ENCODE results near the gene TMEM221. TPM values are rescaled to one million over a fixed set of nuclear protein-coding genes. Genes with fewer than 3 reads are reported as not detected.

Gene TMEM221
- total and polyA plus RNA-seq, 2 experiments from 2014 or later = 1.0 to 2.5 TPM

GRCh38 chr19:17469481-17470067, 21.1 kb upstream of the TMEM221 start:
- Histone ChIP-seq H3K4me2 (peak overlapping the region; percentile 94), H3K79me2 (peaks cover 12% of the 10 kb centered on the region), H3K4me3 (peak overlapping the region; percentile 40), H4K20me1 (ENCODE audit: insufficient read depth, poor library complexity, severe bottlenecking) (no peaks in the 10 kb centered on the region), H3K9me2 (replicated peaks; ENCODE audit: insufficient read depth) (no peaks in the 10 kb centered on the region), H3K4me1 (ENCODE audit: insufficient read depth) (peaks cover 15% of the 10 kb centered on the region), H3K36me3 (replicated peaks; ENCODE audit: insufficient read depth, low read depth) (no peaks in the 10 kb centered on the region), H3K9me3 (ENCODE audit: low read depth) (no peaks in the 10 kb centered on the region), H3K27me3 (no peaks in the 10 kb centered on the region), H3K27ac (peak overlapping the region; percentile 84), H2AFZ (peak overlapping the region; percentile 81)
- TF ChIP-seq EZH2phosphoT487 (IDR thresholded peaks at IDR 0.05; ENCODE audit: low read depth, severe bottlenecking, unreplicated experiment) (no peak), CTCF (IDR thresholded peaks at IDR 0.05; ENCODE audit: poor library complexity) (no peak), EZH2 (IDR thresholded peaks at IDR 0.05; ENCODE audit: borderline replicate concordance) (no peak)
- 3% methylated on average over 16 of the region's 31 CpGs for WGBS (ENCODE audit: low lambda C conversion rate, missing lambda C conversion rate)
- DNase-seq (ENCODE audit: low spot score) = peak; percentile 96

DNA sequence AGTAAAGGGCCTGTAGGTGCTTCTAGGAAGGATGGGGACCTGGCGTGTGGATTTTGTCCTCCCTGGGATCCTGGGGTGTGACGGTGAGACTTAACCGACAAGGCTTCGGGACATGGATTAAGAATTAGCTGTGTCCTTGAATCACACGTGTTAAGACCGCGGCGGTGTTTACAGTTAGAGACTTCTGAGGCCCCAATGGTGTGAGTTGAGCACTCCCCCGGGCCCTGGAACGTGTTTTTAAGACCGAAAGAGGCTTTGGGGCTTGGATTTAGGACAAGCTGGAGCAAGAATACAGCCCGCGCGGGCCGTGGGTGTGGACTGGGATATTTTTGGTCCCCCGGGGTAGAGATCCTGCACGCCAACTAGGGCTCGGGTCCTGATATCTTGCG, 20.6 kb upstream of the TMEM221 start:
- H3K36me3 ChIP-seq (replicated peaks; ENCODE audit: insufficient read depth, low read depth) = no peaks in the 10 kb centered on the region
- H3K4me2 ChIP-seq = peak overlapping the region; percentile 94
- WGBS (ENCODE audit: low lambda C conversion rate, missing lambda C conversion rate) = 5% methylated on average over 19 of the region's 19 CpGs
- peak overlapping the region; percentile 81 for H2AFZ ChIP-seq
- H3K27me3 ChIP-seq = no peaks in the 10 kb centered on the region
- peaks cover 15% of the 10 kb centered on the region for H3K4me1 ChIP-seq (ENCODE audit: insufficient read depth)
- TF ChIP-seq CTCF (IDR thresholded peaks at IDR 0.05; ENCODE audit: poor library complexity) = no peak
- no peak for TF ChIP-seq EZH2phosphoT487 (IDR thresholded peaks at IDR 0.05; ENCODE audit: low read depth, severe bottlenecking, unreplicated experiment)
- TF ChIP-seq EZH2 (IDR thresholded peaks at IDR 0.05; ENCODE audit: borderline replicate concordance) = no peak
- H3K9me2 ChIP-seq (replicated peaks; ENCODE audit: insufficient read depth) = no peaks in the 10 kb centered on the region
- H3K4me3 ChIP-seq = peak overlapping the region; percentile 40
- no peak for DNase-seq (ENCODE audit: low spot score)
- H4K20me1 ChIP-seq (ENCODE audit: insufficient read depth, poor library complexity, severe bottlenecking) = no peaks in the 10 kb centered on the region
- H3K79me2 ChIP-seq = peaks cover 12% of the 10 kb centered on the region
- no peaks in the 10 kb centered on the region for H3K9me3 ChIP-seq (ENCODE audit: low read depth)
- peak overlapping the region; percentile 84 for H3K27ac ChIP-seq

GRCh38 chr19:17468302-17469091, 20.0 kb upstream of the TMEM221 start:
- no peak overlapping the region for H3K4me3 ChIP-seq
- peak overlapping the region; percentile 84 for H3K27ac ChIP-seq
- H3K36me3 ChIP-seq (replicated peaks; ENCODE audit: insufficient read depth, low read depth) = no peaks in the 10 kb centered on the region
- H2AFZ ChIP-seq = peak overlapping the region; percentile 81
- DNase-seq (ENCODE audit: low spot score) = no peak
- no peaks in the 10 kb centered on the region for H3K27me3 ChIP-seq
- no peaks in the 10 kb centered on the region for H3K9me3 ChIP-seq (ENCODE audit: low read depth)
- H3K4me1 ChIP-seq (ENCODE audit: insufficient read depth) = peaks cover 15% of the 10 kb centered on the region
- no peaks in the 10 kb centered on the region for H4K20me1 ChIP-seq (ENCODE audit: insufficient read depth, poor library complexity, severe bottlenecking)
- peak overlapping the region; percentile 94 for H3K4me2 ChIP-seq
- no peak for TF ChIP-seq EZH2 (IDR thresholded peaks at IDR 0.05; ENCODE audit: borderline replicate concordance)
- TF ChIP-seq EZH2phosphoT487 (IDR thresholded peaks at IDR 0.05; ENCODE audit: low read depth, severe bottlenecking, unreplicated experiment) = no peak
- no peak for TF ChIP-seq CTCF (IDR thresholded peaks at IDR 0.05; ENCODE audit: poor library complexity)
- H3K79me2 ChIP-seq = peaks cover 12% of the 10 kb centered on the region
- WGBS (ENCODE audit: low lambda C conversion rate, missing lambda C conversion rate) = 75% methylated on average over 25 of the region's 25 CpGs
- H3K9me2 ChIP-seq (replicated peaks; ENCODE audit: insufficient read depth) = no peaks in the 10 kb centered on the region
